Stimulated activated CD4-positive, alpha-beta T cell treated with anti-CD3 and anti-CD28 coated beads, Interleukin-1b, Interleukin-23, amount 100 ng/mL, for 48 hours (primary cell): ENCODE results near the gene MED29.
A peak's percentile ranks its signal among the peaks of the same experiment; 100 is the strongest.
"Not testable (repeated sequence)": the region's sequence is repeated elsewhere in the genome, so short reads cannot be mapped to it uniquely, and the experiment has no call there.

Experiments
- DNase-seq: peaks from one replicate; pipeline ENCODE4 v3.0.0-alpha.2; 2020

MED29 gene

GRCh38 chr19:39372047-39372802, 19.0 kb upstream of the MED29 start:
- DNase-seq = no peak

- no peak for DNase-seq
Observed at GRCh38 chr19:39372941-39373340, 18.2 kb upstream of the MED29 start.

GRCh38 chr19:39375929-39376328, 15.2 kb upstream of the MED29 start:
- DNase-seq = no peak

DNA sequence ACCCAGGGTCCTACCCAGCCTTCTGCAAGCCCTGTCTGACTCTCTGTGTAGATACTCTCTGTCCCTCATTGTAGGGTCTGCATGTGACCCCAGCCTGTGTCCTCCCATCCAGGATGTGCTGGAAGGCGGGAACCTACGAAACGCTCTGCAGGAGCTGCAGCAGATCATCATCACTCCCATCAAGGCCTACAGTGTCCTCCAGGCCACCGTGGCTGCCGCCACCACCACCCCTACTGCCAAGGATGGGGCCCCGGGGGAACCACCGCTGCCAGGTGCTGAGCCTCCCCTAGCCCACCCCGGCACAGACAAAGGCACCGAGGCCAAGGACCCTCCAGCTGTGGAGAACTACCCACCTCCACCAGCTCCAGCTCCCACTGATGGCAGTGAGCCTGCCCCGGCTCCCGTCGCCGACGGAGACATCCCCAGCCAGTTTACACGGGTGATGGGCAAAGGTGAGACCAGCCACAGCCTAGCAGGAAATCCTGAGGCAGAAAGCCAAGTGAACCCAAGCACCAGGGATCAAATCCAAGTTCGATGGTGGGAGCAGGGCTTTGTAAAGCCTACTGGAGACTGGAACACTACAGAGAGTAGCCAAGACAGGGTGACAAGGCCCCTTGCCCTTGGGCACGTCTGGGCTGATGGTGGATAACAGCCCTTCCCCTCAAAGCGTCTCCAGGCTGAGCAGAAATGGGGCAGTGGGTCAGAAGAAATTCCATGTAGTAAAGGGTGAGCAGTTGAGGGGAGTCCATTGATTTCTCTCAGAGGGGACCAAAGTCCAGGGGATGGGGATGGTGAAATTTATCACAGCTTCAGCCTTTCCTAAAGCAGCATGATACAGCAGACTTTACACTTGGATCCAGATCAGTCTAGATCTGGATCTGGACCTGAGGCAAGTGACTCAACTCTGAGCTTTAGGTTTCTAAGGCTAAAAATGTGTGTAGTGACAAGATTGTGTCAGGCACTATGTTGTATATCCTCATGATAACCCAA, 13.5 kb upstream of the MED29 start:
- no peak for DNase-seq

DNA sequence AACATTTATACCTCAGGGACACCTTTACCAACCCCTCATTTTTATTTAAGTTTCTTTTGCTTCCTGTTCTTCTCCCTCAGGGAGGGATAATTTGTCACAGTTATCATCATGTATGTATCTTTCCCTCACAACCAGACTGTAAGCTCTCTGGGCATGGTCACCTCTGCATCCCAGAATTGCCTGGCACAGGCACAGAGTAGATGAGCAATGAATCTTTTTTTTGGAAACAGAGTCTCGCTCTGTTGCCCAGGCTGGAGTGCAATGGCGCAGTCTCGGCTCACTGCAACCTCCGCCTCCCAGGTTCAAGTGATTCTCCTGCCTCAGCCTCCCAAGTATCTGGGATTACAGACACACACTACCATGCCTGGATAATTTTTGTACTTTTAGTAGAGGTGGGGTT, 11.8 kb upstream of the MED29 start:
- not testable (repeated sequence) for DNase-seq

DNA sequence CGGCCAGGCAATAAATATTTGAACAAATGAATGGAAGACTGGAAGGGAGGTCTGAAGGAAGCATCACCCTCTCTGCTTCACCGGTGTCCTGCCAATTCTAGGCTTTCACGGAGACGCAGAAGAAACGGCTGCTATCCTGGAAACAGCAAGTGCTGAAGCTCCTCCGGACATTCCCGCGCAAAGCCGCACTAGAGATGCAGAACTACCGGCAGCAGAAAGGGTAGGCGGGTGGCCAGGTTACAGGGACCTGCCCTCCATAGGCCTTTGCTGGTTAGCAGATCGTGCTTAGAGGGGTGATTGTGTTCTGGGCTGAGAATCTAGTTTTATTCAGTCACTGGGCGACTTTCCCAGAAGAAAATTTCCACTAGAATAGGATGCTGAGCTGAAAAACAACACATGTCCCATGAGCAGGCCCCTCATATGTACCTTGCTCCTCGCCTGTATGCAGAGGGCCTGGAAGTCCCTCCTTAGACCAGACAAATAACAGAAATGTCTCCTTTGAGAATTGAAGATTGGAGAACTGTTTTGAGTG, 11.2 kb upstream of the MED29 start:
- no peak for DNase-seq

DNA sequence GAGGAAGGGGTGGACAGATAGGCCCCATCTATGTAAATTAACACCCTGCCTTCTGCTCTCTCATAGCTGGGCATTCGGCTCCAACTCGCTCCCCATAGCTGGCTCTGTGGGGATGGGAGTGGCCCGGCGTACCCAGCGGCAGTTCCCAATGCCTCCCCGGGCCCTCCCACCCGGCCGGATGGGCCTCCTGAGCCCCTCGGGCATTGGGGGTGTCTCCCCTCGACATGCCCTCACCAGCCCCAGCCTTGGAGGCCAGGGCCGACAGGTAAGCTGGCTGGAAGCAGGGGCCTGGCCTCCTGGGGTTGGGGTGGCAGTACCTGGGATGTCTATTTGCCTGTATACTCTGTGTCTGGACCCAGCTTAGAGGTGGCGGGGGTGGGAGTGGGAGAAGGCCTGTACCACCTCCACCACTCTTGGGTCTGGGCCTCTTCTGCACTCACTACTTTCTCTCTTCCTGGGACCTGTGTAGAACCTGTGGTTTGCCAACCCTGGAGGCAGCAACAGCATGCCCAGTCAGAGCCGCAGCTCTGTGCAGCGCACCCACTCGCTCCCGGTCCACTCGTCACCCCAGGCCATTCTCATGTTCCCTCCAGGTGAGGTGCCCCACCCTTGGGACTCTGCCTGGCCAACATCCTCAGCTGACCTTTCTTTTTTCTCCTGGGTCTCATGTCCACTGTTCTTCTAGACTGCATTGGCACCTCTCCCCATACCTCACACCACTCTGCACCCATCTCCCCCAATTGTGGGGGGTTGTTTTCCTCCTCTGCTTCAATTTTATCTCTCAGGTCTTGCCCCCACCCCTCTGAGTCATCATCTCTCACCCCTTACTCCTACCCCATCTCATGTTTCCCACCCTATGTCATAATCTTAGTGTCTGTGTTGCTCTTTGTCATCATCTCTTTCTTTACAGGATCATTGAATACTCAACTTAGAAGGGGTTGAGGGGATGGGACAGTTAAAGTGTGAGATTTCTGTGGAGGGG, 10.4 kb upstream of the MED29 start:
- DNase-seq = no peak

- DNase-seq = no peak
Observed at GRCh38 chr19:39381910-39382611, 9.1 kb upstream of the MED29 start.

GRCh38 chr19:39382991-39383828, 8.0 kb upstream of the MED29 start:
- DNase-seq = no peak

GRCh38 chr19:39384839-39385568, 6.2 kb upstream of the MED29 start:
- no peak for DNase-seq

- DNase-seq = no peak
Observed at GRCh38 chr19:39385629-39386411, 5.4 kb upstream of the MED29 start.

DNA sequence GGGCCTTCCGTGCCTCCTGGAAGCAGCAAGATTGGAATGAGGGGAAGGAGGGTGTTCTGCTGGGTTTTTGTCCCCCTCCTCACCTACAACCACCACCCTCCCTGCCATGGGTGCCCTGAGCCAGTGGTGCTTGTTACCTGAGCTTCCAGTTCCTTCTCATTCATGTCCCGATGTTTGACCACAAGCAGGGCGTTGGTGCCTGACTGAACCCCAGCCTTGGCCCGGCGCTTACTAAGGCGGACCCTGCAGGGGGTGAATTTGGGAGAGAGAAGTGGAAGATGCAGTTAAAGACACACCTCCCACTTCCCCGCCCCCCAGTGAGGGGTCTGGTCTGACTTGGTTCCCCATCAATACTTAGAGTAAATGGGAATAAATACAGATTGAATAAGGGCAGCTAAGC, 4.6 kb upstream of the MED29 start:
- DNase-seq = no peak

- no peak for DNase-seq
Observed at GRCh38 chr19:39388657-39389056, 2.5 kb upstream of the MED29 start.

DNA sequence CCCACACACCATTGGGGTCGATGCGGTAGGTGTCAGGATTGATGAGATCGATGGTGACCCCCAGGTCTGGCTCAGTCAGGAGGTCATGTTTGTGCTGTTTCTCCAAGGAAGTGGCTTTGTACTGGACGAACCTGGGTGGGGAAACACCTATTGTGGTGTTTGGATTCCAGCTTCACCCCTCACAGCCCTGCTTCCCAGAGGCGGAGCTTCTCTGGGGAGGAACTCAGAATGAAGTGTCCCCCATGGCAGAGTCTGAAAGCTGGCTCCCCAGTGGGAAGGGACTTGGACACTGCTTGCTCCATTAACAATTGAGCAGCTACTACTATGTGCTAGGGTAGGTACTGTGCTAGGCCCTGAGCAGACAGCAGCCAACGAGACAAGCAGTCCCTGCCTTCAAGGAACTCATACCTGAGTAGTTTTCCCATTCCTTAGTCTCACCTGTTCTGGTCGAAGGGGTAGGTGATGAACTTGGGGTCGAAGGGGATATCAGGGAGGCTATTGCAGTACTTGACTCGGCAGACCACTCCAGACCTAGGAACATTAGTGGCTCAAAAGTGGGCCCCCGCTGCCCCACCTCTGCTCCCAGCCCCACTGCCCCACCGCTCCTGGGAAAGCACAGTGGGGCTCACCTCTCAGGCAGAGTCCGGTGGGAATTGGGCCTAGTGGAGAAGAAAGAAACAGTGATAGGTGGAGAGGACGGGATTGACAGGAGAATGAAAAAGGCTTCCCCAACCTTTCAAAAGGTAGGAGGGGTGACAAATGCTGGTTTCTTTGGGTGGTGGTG, 1.4 kb upstream of the MED29 start:
- no peak for DNase-seq

GRCh38 chr19:39390451-39390750, 777 bp upstream of the MED29 start:
- DNase-seq = peak; percentile 82

DNA sequence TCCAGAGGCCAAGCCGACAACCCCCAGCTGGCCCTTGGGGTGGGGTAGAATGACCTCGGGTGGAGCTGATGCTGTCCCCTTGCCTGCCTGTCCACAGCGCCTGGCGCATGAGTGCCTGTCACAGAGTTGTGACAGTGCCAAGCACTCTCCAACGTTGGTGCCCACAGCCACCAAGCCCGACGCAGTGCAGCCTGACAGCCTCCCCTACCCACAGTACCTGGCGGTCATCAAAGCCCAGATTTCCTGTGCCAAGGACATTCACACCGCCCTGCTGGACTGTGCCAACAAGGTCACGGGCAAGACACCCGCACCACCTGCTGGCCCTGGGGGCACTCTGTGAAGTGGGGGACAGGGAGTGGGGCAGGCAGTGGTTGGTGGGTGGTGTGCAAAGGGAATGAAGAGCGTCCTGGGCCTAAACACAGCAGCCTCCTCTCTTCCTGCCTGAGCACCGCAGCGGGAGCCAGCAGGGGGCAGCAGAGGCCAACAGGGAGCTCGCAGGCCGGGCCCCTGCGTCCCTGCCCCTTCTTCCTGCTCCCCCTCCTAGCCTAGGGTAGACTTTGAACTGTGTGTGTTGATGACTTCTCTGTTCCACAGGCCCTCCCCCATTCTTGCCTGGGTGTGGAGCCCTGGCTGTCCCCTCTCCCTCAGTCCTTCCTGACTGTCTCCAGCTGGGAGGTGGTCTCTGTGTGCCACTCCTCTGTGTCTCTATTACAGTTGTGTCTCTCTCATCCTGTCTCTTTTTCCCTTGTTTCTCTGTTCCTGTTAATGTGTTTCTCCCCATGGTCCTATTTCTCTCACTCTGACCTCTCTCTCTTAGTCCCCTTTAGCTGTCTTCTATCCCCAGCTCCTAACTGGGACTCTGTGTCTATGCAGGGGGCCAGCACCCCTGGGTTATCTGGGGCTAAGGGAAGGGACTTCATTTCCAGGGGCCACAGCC, 6.5 kb downstream of the MED29 start:
- peak; percentile 93 for DNase-seq

DNA sequence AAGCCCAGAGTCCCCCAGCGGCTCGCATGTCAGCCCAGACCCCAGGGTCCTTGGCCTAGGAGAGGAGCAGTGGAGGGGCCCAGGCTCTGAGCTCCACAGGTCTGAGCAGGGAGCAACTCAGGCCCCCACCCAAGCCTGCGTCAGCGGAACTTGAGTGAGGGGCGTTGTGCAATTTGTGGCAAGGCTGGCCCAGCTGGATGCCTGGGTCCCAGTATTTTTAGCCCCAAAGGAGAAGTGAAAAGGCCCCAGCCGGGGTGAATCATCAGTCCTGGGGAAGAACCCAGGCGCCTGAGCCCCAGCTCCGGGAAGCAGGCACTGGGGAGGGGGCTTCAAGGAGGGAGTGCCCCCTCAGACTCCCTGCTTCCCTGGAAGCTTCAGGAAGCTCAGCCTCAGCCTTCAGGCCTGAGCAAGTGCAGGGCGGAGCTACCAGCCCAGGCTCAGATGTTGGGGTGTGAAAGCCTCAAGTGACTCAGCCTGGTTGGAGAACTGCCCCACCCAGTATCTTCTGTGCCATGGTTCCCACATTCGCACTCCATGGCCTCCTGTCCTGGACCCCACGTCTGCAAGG, 7.2 kb downstream of the MED29 start:
- DNase-seq = peak; percentile 57
